Neural progenitor cell (in vitro differentiated cells): ENCODE measurements around the gene HOXC4. TPM values are rescaled to one million over a fixed set of nuclear protein-coding genes. Genes with fewer than 3 reads are reported as not detected.
A peak's percentile ranks its signal among the peaks of the same experiment; 100 is the strongest.

Source experiments
- DNase-seq: peaks from one replicate; pipeline ENCODE4 v3.0.0-alpha.2; 2016; ENCODE audit warnings: low spot score
- H2AFZ ChIP-seq: fragments of 200-600 bp; sonication (generic); replicated peaks from 2 replicates; pipeline ENCODE4 v1.6.1; 2016; ENCODE audit warnings: antibody characterized with exemption
- H3F3A ChIP-seq: fragments of 200-600 bp; sonication (generic); 2 replicates; pipeline ENCODE4 v1.6.1; 2016; ENCODE audit warnings: antibody characterized with exemption, low read depth
- H3K27ac ChIP-seq: fragments of 200-600 bp; sonication (generic); 2 replicates; pipeline ENCODE4 v1.5.1; 2016; ENCODE audit warnings: mild to moderate bottlenecking
- H3K27me3 ChIP-seq: fragments of 200-600 bp; sonication (generic); 2 replicates; pipeline ENCODE4 v1.6.1; 2016; ENCODE audit warnings: mild to moderate bottlenecking, moderate library complexity
- H3K36me3 ChIP-seq: fragments of 200-600 bp; sonication (generic); 2 replicates; pipeline ENCODE4 v1.5.1; 2016
- H3K4me1 ChIP-seq: fragments of 200-600 bp; sonication (generic); 2 replicates; pipeline ENCODE4 v1.6.1; 2016; ENCODE audit warnings: mixed run types
- H3K4me2 ChIP-seq: fragments of 200-600 bp; sonication (generic); 2 replicates; pipeline ENCODE4 v1.6.1; 2016
- H3K4me3 ChIP-seq: fragments of 200-600 bp; sonication (generic); 2 replicates; pipeline ENCODE4 v1.5.1; 2016
- H3K79me2 ChIP-seq: fragments of 200-600 bp; sonication (generic); 2 replicates; pipeline ENCODE4 v1.6.1; 2016; ENCODE audit warnings: low read depth
- H3K9ac ChIP-seq: fragments of 200-600 bp; sonication (generic); 2 replicates; pipeline ENCODE4 v1.6.1; 2016
- H3K9me3 ChIP-seq: fragments of 200-600 bp; sonication (generic); 2 replicates; pipeline ENCODE4 v1.5.1; 2016; ENCODE audit warnings: low read depth
- H4K20me1 ChIP-seq: fragments of 200-600 bp; sonication (generic); 2 replicates; pipeline ENCODE4 v1.6.1; 2016; ENCODE audit warnings: low read depth
- H3K27ac Mint-ChIP-seq: 3 replicates; pipeline ENCODE4 v1.8.0; 2021; ENCODE audit warnings: mixed read lengths
- H3K27me3 Mint-ChIP-seq: 2 replicates; pipeline ENCODE4 v1.8.0; 2022; ENCODE audit warnings: low read depth, mild to moderate bottlenecking, inconsistent platforms, moderate library complexity, mixed read lengths; ENCODE audit not compliant: insufficient read depth
- H3K36me3 Mint-ChIP-seq: 3 replicates; pipeline ENCODE4 v1.8.0; 2021; ENCODE audit warnings: mixed read lengths
- H3K4me1 Mint-ChIP-seq: 3 replicates; pipeline ENCODE4 v1.8.0; 2021; ENCODE audit warnings: mixed read lengths
- H3K4me3 Mint-ChIP-seq: 3 replicates; pipeline ENCODE4 v1.8.0; 2021; ENCODE audit warnings: mild to moderate bottlenecking, moderate library complexity, mixed read lengths
- H3K9me3 Mint-ChIP-seq: 3 replicates; pipeline ENCODE4 v1.8.0; 2020; ENCODE audit warnings: mixed read lengths
- EZH2 ChIP-seq: fragments of 200-600 bp; sonication (generic); IDR thresholded peaks from 2 replicates; pipeline ENCODE4 v1.6.1; 2017; ENCODE audit warnings: antibody characterized with exemption, mild to moderate bottlenecking, moderate library complexity
- EZH2phosphoT487 ChIP-seq: fragments of 200-600 bp; sonication (generic); IDR thresholded peaks from 2 replicates; pipeline ENCODE4 v1.6.1; 2017; ENCODE audit warnings: antibody characterized with exemption
- total RNA-seq: library from RNA; depleted of rRNA; stranded (reverse); fragments of >200 nt; gene quantifications from 2 replicates; pipeline ENCODE4 v1.2.3, GENCODE V29; 2015; ENCODE audit warnings: low replicate concordance
- TF ChIP-seq, protein P1 (sequence below): fragments of 200-600 bp; sonication (generic); IDR thresholded peaks from 2 replicates; pipeline ENCODE4 v1.5.1; 2017; ENCODE audit warnings: antibody characterized with exemption, mild to moderate bottlenecking

The HOXC4 gene
- total RNA-seq, 1 donor from 2014 or later = not detected

GRCh38 chr12:54054742-54055194, 1.1 kb downstream of the HOXC4 start:
- DNase-seq = no peak
- no peak overlapping the region for H2AFZ ChIP-seq
- H3K4me1 ChIP-seq = peaks cover 7% of the 10 kb centered on the region
- no peak overlapping the region for H3K4me3 ChIP-seq
- Mint-ChIP-seq H3K27me3 (peaks cover 92% of the 10 kb centered on the region), H3K4me3 (no peak overlapping the region), H3K9me3 (peaks cover 2% of the 10 kb centered on the region), H3K27ac (no peak overlapping the region), H3K36me3 (no peaks in the 10 kb centered on the region), H3K4me1 (no peaks in the 10 kb centered on the region)
- H3K79me2 ChIP-seq = no peaks in the 10 kb centered on the region
- H3K9ac ChIP-seq = no peak overlapping the region
- TF ChIP-seq EZH2 = no peak
- TF ChIP-seq, protein P1, sequence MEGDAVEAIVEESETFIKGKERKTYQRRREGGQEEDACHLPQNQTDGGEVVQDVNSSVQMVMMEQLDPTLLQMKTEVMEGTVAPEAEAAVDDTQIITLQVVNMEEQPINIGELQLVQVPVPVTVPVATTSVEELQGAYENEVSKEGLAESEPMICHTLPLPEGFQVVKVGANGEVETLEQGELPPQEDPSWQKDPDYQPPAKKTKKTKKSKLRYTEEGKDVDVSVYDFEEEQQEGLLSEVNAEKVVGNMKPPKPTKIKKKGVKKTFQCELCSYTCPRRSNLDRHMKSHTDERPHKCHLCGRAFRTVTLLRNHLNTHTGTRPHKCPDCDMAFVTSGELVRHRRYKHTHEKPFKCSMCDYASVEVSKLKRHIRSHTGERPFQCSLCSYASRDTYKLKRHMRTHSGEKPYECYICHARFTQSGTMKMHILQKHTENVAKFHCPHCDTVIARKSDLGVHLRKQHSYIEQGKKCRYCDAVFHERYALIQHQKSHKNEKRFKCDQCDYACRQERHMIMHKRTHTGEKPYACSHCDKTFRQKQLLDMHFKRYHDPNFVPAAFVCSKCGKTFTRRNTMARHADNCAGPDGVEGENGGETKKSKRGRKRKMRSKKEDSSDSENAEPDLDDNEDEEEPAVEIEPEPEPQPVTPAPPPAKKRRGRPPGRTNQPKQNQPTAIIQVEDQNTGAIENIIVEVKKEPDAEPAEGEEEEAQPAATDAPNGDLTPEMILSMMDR = no peak
- peak; percentile 71 for TF ChIP-seq EZH2phosphoT487
- no peak overlapping the region for H3K27ac ChIP-seq
- H3K36me3 ChIP-seq = no peaks in the 10 kb centered on the region
- H3F3A ChIP-seq = no peaks in the 10 kb centered on the region
- peaks cover 72% of the 10 kb centered on the region for H4K20me1 ChIP-seq
- H3K4me2 ChIP-seq = no peak overlapping the region
- H3K27me3 ChIP-seq = peaks cover 100% of the 10 kb centered on the region
- no peaks in the 10 kb centered on the region for H3K9me3 ChIP-seq

DNA sequence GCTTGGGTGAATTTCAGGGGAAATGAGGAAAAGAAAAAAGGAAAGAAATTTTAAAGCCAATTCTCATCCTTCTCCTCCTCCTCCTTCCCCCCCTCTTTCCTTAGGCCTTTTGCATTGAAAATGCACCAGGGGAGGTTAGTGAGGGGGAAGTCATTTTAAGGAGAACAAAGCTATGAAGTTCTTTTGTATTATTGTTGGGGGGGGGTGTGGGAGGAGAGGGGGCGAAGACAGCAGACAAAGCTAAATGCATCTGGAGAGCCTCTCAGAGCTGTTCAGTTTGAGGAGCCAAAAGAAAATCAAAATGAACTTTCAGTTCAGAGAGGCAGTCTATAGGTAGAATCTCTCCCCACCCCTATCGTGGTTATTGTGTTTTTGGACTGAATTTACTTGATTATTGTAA, 1.9 kb downstream of the HOXC4 start:
- Mint-ChIP-seq H3K36me3 (no peaks in the 10 kb centered on the region), H3K4me3 (no peak overlapping the region), H3K9me3 (peaks cover 2% of the 10 kb centered on the region), H3K27me3 (peaks cover 90% of the 10 kb centered on the region), H3K27ac (no peak overlapping the region), H3K4me1 (no peaks in the 10 kb centered on the region)
- H3K79me2 ChIP-seq = no peaks in the 10 kb centered on the region
- no peak overlapping the region for H2AFZ ChIP-seq
- H3K9me3 ChIP-seq = no peaks in the 10 kb centered on the region
- no peaks in the 10 kb centered on the region for H3F3A ChIP-seq
- peaks cover 7% of the 10 kb centered on the region for H3K4me1 ChIP-seq
- H3K4me3 ChIP-seq = no peak overlapping the region
- peaks cover 65% of the 10 kb centered on the region for H4K20me1 ChIP-seq
- peaks cover 100% of the 10 kb centered on the region for H3K27me3 ChIP-seq
- TF ChIP-seq EZH2 (no peak), EZH2phosphoT487 (no peak)
- TF ChIP-seq, protein P1 = no peak
- no peak overlapping the region for H3K4me2 ChIP-seq
- no peak overlapping the region for H3K9ac ChIP-seq
- no peak overlapping the region for H3K27ac ChIP-seq
- no peak for DNase-seq
- no peaks in the 10 kb centered on the region for H3K36me3 ChIP-seq

DNA sequence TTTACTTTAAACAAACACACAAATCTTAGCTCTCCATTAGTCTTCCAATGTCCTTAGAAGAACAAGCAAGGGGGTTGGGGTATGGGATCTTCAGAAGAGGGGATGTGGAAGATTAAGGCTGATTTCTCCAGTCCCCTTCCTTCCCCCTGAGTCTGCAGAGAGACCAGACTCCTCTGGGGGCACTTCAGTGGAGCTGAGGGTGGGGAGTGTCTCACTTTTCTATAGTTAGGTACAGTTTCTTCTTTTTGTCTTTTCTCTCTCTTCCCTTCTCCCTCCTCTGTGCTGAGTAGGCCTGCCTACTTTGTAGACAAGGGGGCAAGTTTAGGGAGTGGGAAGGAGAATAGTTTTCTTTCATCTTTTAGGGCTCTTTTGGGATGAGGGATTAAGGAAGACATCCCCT, 2.5 kb downstream of the HOXC4 start:
- H2AFZ ChIP-seq = no peak overlapping the region
- no peaks in the 10 kb centered on the region for H3K36me3 ChIP-seq
- Mint-ChIP-seq H3K4me1 (no peaks in the 10 kb centered on the region), H3K27ac (no peak overlapping the region), H3K4me3 (no peak overlapping the region), H3K27me3 (peaks cover 90% of the 10 kb centered on the region), H3K9me3 (peaks cover 2% of the 10 kb centered on the region), H3K36me3 (no peaks in the 10 kb centered on the region)
- no peak overlapping the region for H3K9ac ChIP-seq
- peaks cover 7% of the 10 kb centered on the region for H3K4me1 ChIP-seq
- no peaks in the 10 kb centered on the region for H3K9me3 ChIP-seq
- no peak overlapping the region for H3K4me2 ChIP-seq
- no peak for DNase-seq
- H3K79me2 ChIP-seq = no peaks in the 10 kb centered on the region
- H3K27me3 ChIP-seq = peaks cover 100% of the 10 kb centered on the region
- no peaks in the 10 kb centered on the region for H3F3A ChIP-seq
- no peak overlapping the region for H3K27ac ChIP-seq
- peaks cover 65% of the 10 kb centered on the region for H4K20me1 ChIP-seq
- TF ChIP-seq EZH2phosphoT487 (no peak), EZH2 (peak; percentile 63)
- no peak overlapping the region for H3K4me3 ChIP-seq

DNA sequence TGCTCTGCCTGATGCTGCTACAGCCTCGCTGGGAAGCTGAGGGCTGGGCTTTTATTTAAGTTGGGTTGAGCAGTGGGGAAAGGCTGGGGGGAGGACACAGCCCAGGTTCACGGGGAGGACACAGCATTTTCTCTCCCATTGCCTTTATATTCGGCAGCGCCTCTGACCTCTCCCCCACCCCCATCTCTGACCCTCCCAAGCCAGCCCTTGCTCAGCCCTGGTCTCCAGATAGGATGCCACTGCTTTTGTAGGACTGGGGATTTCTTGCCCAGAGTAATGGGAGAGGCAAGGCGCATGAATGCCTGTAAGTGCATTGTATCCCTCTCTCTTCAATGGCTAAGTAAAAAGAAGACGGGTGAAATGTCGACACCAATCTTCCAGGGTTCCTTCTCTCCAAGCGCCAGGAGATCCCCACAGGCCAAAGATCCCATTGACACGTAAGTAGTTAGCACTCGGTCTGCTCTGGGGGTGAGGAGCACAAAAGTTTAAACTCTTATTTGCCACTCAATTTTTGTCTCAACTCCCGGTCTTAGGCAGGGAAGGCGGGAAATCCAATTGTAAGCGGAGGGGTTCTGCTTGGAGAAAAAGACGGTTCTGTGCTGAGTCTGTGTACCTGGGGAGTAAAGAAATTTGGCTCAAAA, 4.6 kb downstream of the HOXC4 start:
- H3K9me3 Mint-ChIP-seq = peaks cover 2% of the 10 kb centered on the region
- H3K4me1 Mint-ChIP-seq = no peaks in the 10 kb centered on the region
- Histone ChIP-seq H2AFZ (no peak overlapping the region), H3K36me3 (no peaks in the 10 kb centered on the region), H3K27me3 (peaks cover 100% of the 10 kb centered on the region), H3K9me3 (no peaks in the 10 kb centered on the region), H3K79me2 (no peaks in the 10 kb centered on the region), H3F3A (no peaks in the 10 kb centered on the region), H3K27ac (no peak overlapping the region), H4K20me1 (peaks cover 46% of the 10 kb centered on the region), H3K4me2 (no peak overlapping the region), H3K4me1 (peaks cover 7% of the 10 kb centered on the region), H3K9ac (no peak overlapping the region), H3K4me3 (no peak overlapping the region)
- peaks cover 92% of the 10 kb centered on the region for H3K27me3 Mint-ChIP-seq
- no peak for DNase-seq
- H3K36me3 Mint-ChIP-seq = no peaks in the 10 kb centered on the region
- H3K4me3 Mint-ChIP-seq = no peak overlapping the region
- H3K27ac Mint-ChIP-seq = no peak overlapping the region
- TF ChIP-seq, protein P1 = no peak
- peak; percentile 54 for TF ChIP-seq EZH2
